GM18505 (cell line): ENCODE results near the gene PILRA.
A peak's percentile ranks its signal among the peaks of the same experiment; 100 is the strongest.

Experiments used
- ATAC-seq: cut with Tn5 transposase; IDR thresholded peaks from one replicate; pipeline ENCODE4 v1.9.1; 2021; ENCODE audit not compliant: unreplicated experiment
- POLR2A ChIP-seq: IDR thresholded peaks from 4 replicates; pipeline ENCODE4 v1.6.1; 2011; ENCODE audit warnings: borderline replicate concordance; ENCODE audit not compliant: insufficient read depth, insufficient read length; ENCODE audit errors: extremely low read depth

Gene PILRA

GRCh38 chr7:100427762-100428198 lies 54.5 kb downstream of the PILRA start:
- TF ChIP-seq POLR2A = no peak
- ATAC-seq = no peak

- peak; percentile 100 for TF ChIP-seq POLR2A
- peak; percentile 37 for ATAC-seq
Observed at GRCh38 chr7:100428199-100428966, 55.1 kb downstream of the PILRA start, which contains the start of gene ZCWPW1. ZCWPW1 (minus strand) TSS chr7:100428703; CDS start chr7:100420649, 8,054 bp downstream.

GRCh38 chr7:100428967-100429636 lies 55.8 kb downstream of the PILRA start:
- peak; percentile 48 for ATAC-seq
- TF ChIP-seq POLR2A = peak; percentile 80

GRCh38 chr7:100429637-100430492 lies 56.6 kb downstream of the PILRA start, which contains the start of gene MEPCE:
MEPCE (plus strand) TSS chr7:100429831; CDS start chr7:100430019, 188 bp downstream.
- peak; percentile 26 for TF ChIP-seq POLR2A

GRCh38 chr7:100430493-100431285 lies 57.4 kb downstream of the PILRA start:
- TF ChIP-seq POLR2A = no peak
- ATAC-seq = no peak

More at GRCh38 chr7:100429637-100430492, 56.6 kb downstream of the PILRA start, which contains the start of gene MEPCE:
- ATAC-seq = peak; percentile 40

- no peak for TF ChIP-seq POLR2A
- no peak for ATAC-seq
Observed at GRCh38 chr7:100431286-100431735, 58.0 kb downstream of the PILRA start.

- ATAC-seq = no peak
- no peak for TF ChIP-seq POLR2A
Observed at GRCh38 chr7:100432053-100432452, 58.8 kb downstream of the PILRA start.

GRCh38 chr7:100432621-100433275 lies 59.5 kb downstream of the PILRA start:
- TF ChIP-seq POLR2A = peak; percentile 36
- ATAC-seq = no peak

- peak; percentile 13 for TF ChIP-seq POLR2A
- no peak for ATAC-seq
Observed at GRCh38 chr7:100433276-100433591, 59.9 kb downstream of the PILRA start.

GRCh38 chr7:100433592-100434296 lies 60.5 kb downstream of the PILRA start:
- ATAC-seq = no peak
- peak; percentile 17 for TF ChIP-seq POLR2A

GRCh38 chr7:100434297-100435144 lies 61.2 kb downstream of the PILRA start:
- ATAC-seq = no peak
- no peak for TF ChIP-seq POLR2A
